HG03558 (cell line): ENCODE data around the gene CDH23.

ENCODE experiments used
- ATAC-seq: cut with Tn5 transposase; IDR thresholded peaks from one replicate; pipeline ENCODE4 v1.9.1; 2021; ENCODE audit warnings: moderate number of reproducible peaks; ENCODE audit not compliant: unreplicated experiment; ENCODE audit errors: extremely low read depth

The CDH23 gene

DNA sequence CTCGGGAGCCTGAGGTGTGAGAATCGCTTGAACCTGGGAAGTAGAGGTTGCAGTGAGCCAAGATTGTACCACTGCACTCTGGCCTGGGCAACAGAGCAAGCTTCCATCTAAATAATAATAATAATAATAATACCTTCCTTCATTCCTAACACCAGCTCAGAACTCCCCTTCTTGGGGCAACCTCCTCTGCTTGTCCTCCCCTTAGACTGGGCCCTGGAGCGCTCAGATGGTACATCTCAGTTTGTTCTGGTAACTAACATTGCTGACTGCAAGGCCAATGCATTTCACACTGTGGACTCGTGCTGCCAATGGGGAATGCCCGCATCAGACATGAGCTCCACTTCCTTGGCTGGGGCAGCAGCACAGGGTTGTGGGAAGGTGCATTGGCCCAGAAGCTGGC is 245.3 kb downstream of the CDH23 start:
- ATAC-seq, result no peak

DNA sequence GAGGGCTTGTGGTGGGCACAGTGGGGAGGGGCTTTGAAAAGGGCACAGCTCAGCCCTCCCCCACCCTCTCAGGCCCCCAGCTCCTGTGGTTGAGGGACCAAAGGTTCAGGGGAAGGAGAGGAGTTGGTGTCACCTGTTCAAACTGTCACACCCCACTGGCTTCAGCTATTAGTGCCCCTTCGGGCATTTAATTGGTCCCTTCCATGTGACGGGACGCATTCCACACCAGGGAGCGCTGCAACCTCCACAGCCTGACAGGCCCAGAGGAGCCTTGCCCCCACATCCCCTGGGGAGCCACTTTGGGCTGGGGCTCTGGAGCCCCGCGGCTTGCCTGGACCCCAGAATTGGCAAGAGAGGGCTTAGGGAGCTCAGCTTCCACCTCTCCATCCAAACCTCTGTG is 247.2 kb downstream of the CDH23 start:
- ATAC-seq, result no peak

DNA sequence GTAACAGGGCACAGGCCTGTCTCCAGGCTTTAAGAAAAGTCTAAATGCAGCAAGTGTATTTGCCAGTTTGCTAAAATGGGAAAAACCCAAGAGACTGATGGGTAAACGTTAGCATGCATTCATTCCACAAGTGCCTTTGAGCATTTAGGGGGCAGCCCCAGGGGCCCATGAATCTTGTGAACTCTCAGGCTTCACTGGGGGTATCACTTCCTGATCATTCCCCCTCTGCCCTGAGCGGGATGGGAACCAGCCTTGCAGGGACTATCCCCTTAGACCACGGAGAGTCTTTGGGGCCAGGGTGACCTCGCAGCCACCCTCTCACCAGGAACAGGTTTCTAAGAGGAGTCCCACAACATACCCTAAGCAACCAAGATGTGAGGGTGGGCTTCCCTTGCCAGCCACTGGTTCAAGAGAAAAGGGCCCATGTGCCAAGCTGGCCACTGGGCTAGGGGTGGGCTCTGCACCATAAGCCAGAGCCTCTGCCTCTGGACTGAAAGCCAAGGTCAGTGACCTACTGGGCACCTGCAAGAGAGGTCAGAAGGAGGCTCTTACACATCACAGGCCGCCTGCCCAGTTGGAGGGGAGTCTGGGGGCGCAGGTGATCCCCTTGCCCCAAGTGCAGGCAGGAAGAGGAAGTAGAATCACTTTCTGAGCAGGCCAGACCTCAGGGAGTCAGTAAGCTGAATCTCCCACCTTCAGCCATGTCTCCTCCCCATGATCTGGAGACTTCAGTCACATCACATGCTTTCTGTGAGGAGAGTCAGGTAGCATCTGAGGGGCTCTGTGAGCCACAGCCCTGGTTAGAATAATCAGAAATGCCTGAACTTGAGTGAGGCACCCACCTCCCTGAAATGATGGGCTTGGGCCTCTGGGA is 247.8 kb downstream of the CDH23 start:
- no peak for ATAC-seq

DNA sequence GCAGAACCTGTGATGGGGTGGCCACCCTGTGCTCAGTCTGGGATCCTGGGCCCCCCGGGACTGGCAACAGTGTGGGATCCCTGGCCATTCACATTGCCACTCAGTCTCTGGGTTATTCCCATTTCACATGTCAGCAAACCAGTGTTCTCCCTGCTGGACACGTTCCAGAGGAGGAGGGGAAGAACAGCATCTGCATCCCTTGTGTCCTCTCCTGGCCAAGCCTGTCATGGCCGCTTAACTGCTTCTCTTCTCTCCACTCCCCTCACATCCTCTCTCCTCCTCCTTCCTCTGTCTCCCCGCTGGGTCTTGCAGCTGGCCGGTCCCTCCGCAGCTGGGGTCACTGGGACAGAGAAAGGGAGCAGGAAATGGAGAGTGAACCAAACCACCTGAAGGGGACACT is 248.5 kb downstream of the CDH23 start:
- no peak for ATAC-seq

DNA sequence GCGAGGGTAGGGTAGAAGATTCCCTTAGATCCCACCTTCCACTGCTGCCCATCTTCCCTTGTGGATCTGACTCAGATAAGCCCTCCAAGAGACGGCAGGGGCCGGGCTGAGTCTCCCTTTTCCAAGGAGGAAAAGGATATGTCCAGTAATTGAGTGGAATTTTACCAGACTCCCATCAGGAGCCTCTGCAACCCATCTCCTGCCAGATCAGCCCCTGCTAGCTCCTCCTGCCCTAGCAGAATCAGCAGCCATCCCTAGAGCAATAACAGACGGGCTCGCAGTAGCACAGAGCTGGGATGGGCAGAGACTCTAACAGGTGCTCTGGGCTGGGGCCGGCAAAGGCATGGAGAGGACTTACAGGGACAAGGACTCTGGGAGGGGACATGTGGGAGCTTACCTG is 249.3 kb downstream of the CDH23 start:
- no peak for ATAC-seq

DNA sequence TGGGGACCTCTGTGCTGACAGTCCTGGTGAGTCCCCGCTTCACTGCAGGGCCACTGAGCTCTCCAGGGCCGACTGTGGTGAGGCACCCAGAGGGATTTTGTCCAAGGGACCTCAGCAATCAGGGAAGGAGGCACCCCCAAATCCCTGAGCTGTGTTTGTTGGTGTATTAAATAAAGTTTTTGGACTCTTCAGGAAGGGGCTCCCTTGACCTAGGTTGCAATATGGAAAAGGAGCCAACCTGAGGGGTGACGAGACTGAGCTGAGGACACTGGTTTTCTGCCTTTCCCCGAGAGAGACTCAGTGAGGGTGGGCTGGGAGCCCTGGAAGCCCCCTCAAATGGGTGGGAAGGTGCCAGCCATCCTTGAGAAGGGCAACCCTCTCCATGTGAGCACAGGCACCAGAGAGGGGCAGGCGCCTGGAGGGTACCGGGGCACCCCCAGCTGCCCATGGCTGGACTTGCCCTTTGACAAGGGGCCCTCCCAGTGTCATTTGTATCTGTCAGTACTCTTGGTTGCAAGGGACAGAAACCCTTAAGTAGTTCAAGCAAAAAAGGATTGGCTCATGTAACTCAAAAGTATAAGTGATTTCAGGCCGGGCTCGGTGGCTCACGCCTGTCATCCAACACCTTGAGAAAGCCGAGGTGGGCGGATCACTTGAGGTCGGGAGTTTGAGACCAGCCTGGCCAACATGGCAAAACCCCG is 250.0 kb downstream of the CDH23 start:
- ATAC-seq, result no peak

DNA sequence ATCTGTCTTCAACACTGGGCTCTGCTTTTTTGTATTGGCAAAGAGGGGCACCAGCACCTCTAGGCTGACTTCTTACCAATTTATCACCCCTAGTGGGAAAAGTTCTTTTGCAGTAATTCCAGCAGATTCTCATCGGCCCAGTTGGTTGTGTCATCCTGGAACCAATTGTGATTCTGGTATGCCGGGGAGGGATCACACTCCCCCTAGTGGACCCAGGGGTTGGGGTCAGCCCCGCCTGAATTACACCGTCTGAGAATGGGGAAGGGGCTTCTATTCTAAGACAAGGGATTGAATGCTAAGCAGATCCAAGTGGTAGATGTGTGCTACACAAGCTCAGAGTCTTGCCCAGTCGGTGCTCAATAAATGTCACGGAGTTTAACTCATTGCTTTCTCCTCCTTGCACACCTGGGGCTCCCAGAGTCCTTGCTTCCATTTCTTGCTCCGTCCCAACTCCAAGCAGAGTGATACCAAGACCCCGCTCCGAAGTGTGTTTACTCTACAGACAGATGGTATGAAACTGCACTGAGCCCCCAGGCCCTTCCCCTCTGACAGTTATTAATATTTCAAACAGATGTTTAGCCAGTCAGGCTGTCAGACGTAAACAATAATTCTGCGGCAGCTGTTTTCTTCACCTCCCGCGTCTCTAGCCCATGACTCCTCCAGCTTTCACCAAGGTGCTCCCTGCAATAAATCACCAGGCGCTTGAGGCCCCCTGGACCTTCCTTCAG is 251.0 kb downstream of the CDH23 start:
- no peak for ATAC-seq

DNA sequence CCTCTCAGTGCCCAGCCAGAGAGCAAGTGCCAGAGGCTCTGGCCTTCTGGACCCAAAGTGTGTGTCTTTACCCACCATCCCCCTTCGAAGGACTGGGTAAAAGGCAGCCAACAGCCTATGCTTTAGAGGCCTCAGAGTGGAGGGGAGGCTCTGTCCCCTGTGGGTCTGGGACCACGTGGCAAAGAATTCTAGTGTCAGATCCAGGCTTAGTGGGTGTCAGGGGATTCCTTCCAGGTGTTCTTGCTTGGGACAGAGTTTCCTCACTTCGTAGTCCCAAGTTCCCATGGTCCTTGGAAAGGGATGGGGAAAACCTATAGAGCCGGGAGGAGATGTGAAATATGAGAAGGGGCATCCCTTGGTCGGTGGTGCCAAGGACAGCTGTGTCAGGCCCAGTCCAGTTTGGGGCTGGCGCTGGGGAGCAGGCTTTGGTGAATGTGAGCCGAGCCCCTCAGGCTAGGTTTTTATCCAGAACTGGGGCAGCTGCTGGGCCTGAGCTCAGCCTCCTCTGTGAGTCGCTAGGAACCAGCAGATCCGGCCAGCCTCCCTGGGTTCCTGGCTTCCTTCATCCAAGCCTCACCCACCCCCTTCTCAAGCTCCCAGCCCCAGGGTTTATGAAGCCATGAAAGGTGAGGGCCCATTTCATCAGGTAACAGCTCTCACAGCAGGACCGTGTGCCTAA is 251.7 kb downstream of the CDH23 start:
- no peak for ATAC-seq

DNA sequence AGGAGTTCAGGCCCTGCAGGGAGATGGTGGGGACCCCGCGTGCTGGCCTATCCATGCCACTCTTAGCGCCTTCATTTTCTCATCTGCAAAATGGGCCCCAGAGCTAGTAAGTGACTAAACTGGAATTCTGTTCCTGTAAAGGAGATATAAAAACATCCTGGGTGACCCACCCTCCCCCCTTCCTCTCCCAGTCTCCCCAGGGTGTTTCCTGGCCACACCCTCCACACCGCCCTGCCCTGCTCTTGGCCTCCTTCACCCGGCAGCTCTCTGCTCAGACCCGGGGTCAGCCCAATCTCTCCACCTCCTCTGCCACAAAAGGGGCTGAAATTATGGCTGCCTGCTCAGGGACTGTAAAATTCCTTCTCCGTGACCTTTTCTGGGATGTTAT is 252.2 kb downstream of the CDH23 start:
- no peak for ATAC-seq

DNA sequence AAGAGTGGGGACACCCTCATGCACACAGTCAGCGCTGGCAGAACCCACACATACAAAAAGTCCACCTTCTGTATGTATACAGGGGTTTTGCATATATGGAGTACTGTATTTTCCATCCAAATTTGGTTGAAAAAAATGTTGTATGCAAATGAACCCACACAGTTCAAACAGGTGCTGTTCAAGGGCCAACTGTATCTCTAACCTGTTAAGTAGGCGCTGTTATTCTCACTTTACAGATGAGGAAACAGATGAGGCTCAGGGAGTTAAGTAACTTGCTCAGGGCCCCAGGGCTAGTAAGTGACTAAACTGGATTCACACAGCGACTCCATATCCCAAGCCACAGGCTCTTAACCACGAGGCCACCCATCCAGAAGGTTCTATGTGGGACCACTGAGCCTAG is 252.9 kb downstream of the CDH23 start:
- ATAC-seq, result no peak

DNA sequence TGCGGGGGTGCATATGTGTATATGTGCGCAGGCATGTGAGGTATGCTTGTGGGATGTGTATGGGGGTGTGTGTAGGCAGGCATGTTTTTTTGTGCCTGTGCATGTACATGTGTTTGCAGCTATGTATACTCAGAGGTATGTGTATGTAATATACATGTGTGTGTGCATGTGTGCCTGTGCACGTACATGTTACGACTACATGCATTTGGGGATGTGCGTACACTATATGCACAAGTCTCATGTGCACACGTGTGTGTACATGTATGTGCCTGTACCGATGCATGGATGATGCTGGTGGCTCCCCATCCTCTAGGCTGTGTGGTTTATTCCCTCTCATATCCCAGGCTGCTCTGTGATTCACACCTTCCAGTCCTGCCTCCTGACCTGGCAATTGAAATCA is 253.7 kb downstream of the CDH23 start:
- no peak for ATAC-seq

DNA sequence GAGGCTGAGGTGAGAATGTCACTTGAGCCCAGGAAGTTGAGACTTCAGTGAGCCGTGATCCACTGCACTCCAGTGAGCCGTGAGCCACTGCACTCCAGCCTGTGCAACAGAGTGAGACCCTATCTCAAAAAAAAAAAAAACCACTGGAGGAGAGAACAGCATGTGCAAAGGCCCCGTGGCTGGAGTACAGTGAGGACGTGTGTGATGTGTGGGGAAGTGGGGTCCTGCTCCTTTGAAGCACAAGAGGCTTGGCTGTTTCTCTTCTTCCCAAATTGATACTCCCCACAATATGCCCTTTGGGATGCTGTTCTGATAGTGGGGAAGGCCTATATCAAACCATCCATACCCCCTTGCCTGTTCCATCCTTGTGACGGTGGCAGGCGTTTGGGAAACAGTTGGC is 254.7 kb downstream of the CDH23 start:
- ATAC-seq, result no peak

DNA sequence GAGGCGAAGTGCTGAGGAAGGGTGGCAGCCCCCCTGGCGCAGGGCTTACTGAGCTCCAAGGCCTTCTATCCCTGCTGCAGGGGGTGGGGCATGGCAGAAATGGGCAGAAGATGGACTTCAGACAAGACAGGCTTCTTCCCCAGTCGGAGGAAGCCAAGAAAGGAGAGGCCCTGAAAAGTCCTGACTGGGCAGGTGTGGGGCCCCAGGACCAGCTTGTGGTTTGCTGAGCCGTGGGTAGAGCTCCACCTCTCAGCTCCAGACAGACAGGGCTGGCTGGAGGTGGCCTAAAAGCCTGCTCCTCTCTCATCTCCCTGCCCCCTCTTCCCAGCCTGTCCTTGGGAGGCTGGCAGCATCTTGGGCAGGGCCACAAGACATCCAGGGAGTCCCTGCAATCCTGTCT is 255.2 kb downstream of the CDH23 start:
- no peak for ATAC-seq

DNA sequence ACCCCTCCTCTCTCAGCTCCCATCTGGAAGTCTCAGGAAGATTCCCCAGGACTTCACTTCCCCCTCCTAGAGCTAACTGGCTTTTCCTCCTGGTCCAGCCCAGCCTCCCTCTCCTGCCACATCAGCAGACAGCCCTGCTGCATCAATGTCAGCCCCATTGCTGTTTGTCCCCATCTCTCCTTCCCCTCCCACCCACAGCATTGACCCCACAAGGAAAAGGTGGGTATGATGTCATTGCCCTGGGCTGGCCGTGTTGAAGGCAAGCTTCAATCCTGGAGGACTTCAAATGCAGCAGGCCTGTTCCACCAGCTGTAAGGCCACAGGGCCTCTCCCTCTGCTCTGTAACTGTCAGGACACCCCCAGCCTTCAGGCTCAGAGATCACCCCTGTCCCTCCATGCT is 256.3 kb downstream of the CDH23 start:
- ATAC-seq, result no peak

DNA sequence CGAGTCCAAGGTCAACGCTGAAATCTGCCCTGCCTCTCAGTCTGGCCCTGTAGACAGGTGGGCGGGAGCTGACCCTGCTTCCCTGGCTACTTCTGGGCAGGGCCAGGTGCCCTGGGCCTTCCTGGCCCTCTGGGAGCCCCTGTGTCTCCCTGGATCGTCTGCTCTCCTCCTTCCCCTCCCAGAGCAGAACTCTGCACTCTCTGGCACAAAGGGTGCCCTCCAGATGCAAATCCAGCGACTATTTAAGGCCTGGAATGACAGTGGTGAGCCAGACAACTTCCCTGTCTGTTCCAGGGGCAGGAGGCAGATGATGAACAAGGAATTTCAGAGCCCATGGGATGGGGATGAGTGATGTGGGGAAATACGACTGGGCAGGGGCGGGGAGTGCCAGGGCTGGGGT is 259.5 kb downstream of the CDH23 start:
- no peak for ATAC-seq

DNA sequence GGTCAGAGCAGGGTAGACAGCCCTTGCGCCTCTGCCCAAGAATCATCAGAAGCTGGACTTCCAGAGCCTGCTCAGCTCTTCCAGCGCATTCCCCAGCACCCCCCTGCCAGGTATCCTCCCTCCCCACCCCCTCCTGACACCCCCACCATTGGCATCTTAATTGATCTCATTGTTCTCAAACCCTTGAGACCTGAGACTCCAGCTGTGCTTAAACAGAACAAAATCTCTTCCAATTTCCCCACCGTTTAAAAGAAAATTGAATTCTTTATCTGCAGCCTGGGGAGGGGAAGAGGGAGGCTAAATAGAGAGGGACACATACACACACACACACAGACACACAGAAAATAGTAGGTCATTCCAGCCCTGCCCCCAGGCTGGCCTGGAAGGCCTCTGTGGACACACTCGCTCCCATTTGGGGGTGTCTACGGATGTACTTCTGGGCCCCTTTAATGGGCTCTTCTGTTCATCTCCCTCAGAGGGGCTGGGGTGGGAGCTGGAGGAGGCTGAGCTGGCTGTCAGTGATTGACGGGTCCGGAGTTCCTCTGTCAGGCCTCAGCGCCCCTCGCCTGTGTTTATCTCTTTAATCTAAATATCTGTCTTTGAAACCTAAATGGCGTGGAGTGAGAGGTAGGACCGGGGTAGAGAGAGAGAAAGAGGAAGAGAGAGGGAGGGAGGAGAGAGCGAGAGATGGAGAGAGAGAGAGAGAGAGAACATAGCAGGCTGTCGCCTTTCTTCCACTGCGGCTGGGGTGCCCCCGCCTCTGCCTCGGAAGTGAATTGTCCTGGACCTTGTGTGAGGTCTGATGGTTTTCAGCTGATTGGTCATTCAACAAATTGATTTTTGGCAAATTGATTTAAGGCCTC is 261.1 kb downstream of the CDH23 start:
- ATAC-seq, result no peak

DNA sequence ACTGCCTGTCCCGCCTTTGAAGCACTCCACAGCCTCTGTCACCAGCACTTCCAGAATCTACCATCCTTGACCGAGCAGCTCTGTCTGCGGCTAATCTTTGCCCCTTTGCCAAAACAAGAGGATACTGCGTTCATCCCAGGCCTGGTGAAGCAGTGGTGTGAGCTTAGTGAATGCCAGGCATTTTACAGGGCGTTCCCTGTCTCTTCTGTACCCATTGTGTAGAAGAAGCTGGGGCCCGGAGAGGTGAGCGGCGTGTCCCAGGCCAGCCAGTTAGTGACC is 261.7 kb downstream of the CDH23 start:
- no peak for ATAC-seq

DNA sequence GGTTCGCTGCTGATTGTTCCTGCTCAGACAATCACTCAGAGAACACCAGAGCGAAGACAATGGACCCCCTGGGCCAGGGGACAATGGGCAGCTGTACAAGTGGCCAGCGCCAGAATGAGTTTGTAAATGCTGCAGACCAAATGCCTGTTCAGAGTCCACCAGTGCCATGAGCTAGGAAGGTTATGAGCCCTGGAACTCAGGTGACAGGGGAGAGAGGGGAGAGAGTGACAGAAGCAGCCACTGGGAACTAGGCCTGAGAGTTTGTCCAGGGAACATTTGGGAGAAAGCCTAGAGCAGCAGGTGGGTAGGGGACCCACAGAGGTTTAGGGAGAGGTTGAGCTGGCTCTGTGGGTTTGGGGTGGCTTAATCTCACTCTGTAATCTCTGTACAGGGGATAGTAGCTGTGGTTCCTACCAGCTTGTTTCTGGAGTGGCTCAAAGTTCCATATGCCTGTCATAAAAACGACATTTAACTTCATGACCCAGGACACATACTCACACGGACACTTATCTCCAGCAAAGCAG is 262.5 kb downstream of the CDH23 start:
- ATAC-seq, result no peak

DNA sequence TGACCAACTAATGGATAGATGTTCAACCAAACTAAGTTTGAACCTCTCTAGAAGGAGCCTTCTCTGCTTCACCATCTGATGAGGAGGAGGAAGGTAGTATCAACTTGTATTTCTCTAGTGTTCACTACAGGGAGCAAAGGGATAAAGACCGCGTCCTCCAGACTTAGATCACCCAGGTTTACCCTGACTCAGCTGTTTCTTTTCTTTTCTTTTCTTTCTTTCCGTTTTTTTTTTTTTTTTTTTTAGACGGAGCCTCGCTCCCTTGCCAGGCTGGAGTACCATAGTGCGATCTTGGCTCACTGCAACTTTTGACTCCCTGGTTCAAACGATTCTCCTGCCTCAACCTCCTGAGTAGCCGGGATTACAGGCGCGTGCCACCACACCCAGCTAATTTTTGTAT is 263.0 kb downstream of the CDH23 start:
- ATAC-seq, result no peak

DNA sequence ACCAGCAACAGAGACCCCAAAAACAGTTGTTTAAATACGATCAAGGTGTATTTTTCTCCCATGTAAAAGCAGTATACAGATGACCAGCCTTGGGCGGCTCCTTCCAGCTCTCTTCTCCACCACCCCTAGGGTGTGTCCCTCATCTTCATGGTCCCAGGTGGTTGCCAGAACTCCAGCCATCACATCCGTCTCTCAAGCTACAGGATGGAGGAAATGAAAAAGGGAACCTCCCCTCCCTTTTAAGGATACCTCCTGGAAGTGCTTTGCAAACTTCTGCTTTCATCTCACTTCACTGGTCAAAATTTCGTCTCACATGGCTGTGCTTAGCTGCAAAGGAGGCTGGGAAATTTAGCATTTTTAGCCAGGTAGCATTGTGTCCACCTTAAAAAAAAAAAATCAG is 263.6 kb downstream of the CDH23 start:
- ATAC-seq, result no peak
